T-cell (primary cell): ENCODE measurements around the gene PF4V1. TPM values are rescaled to one million over a fixed set of nuclear protein-coding genes. Genes with fewer than 3 reads are reported as not detected.

Source experiments
- ATAC-seq, 4 experiments: fragments of 200-7000 bp in 3 of 4; fragments of 150-1000 bp in 1 of 4; cut with Tn5 transposase; replicated peaks in 1 of 4; 1 replicate in 3 of 4; 2 replicates in 1 of 4; pipeline ENCODE4 v1.10.0; 2021; ENCODE audit warnings: moderate library complexity in 3 of 4, mild to moderate bottlenecking in 2 of 4, moderate number of reproducible peaks in 1 of 4
- CTCF ChIA-PET, 2 donors: fragments of 300-600 bp; sonication (Branson Sonifier 250); formaldehyde crosslinking; loops; one replicate each; lab custom pipeline; 2022; ENCODE audit warnings: antibody characterized with exemption in 2 of 2; lab: Charles Lee
- POLR2A ChIA-PET, 2 donors: fragments of 300-600 bp; sonication (Branson Sonifier 250); formaldehyde crosslinking; loops; one replicate each; lab custom pipeline; 2022; ENCODE audit warnings: antibody characterized with exemption in 2 of 2; lab: Charles Lee
- DNase-seq, 35 experiments: peaks; one replicate each; pipeline versions ENCODE4 v3.0.0 to v3.0.0-alpha.2; 2013 to 2023
- H3K27ac ChIP-seq: one replicate; pipeline ENCODE4 v1.5.1; 2013; ENCODE audit warnings: low read length
- H3K27me3 ChIP-seq, 2 experiments: replicated peaks in 1 of 2; 1 replicate in 1 of 2; 2 replicates in 1 of 2; pipeline versions ENCODE4 v1.6.1 to v1.7.0; 2013; ENCODE audit warnings: low read length in 1 of 2, mixed read lengths in 1 of 2; ENCODE audit not compliant: control insufficient read depth in 2 of 2, insufficient read depth in 2 of 2; ENCODE audit errors: extremely low read depth in 1 of 2
- H3K36me3 ChIP-seq, 2 donors: 1 replicate in 1 of 2; 2 replicates in 1 of 2; pipeline versions ENCODE4 v1.6.1 to v1.7.0; 2013; ENCODE audit warnings: low read length in 1 of 2; ENCODE audit not compliant: control insufficient read depth in 2 of 2, insufficient read depth in 1 of 2; ENCODE audit errors: extremely low read depth in 1 of 2
- H3K4me1 ChIP-seq, 2 experiments: 1 replicate in 1 of 2; 2 replicates in 1 of 2; pipeline versions ENCODE4 v1.6.1 to v1.7.0; 2013; ENCODE audit warnings: low read length in 2 of 2, mixed read lengths in 1 of 2; ENCODE audit not compliant: insufficient read depth in 2 of 2, control insufficient read depth in 1 of 2; ENCODE audit errors: extremely low read depth in 1 of 2
- H3K4me3 ChIP-seq, 2 donors: 1 replicate in 1 of 2; 2 replicates in 1 of 2; pipeline versions ENCODE4 v1.5.1 to v1.7.0; 2013; ENCODE audit warnings: mild to moderate bottlenecking in 2 of 2, low read length in 1 of 2, moderate library complexity in 1 of 2; ENCODE audit not compliant: control insufficient read depth in 1 of 2; ENCODE audit errors: extremely low read depth in 1 of 2
- H3K9me3 ChIP-seq: 2 replicates; pipeline ENCODE4 v1.7.0; 2013
- H3K27ac Mint-ChIP-seq, 2 donors: one replicate each; pipeline ENCODE4 v1.8.0; 2020 to 2021; ENCODE audit warnings: mild to moderate bottlenecking in 2 of 2, mixed read lengths in 2 of 2
- H3K27me3 Mint-ChIP-seq, 2 donors: one replicate each; pipeline ENCODE4 v1.8.0; 2021 to 2022; ENCODE audit warnings: mixed read lengths in 2 of 2
- H3K36me3 Mint-ChIP-seq: one replicate; pipeline ENCODE4 v1.8.0; 2021; ENCODE audit warnings: mixed read lengths
- H3K4me1 Mint-ChIP-seq, 3 donors: one replicate each; pipeline ENCODE4 v1.8.0; 2020 to 2022; ENCODE audit warnings: mixed read lengths in 3 of 3, mild to moderate bottlenecking in 1 of 3
- H3K4me3 Mint-ChIP-seq, 3 donors: one replicate each; pipeline ENCODE4 v1.8.0; 2020 to 2022; ENCODE audit warnings: mild to moderate bottlenecking in 3 of 3, mixed read lengths in 3 of 3, moderate library complexity in 3 of 3
- H3K9me3 Mint-ChIP-seq, 3 donors: one replicate each; pipeline ENCODE4 v1.8.0; 2020 to 2022; ENCODE audit warnings: mixed read lengths in 3 of 3
- WGBS: methylation state at CpG from one replicate; pipeline ENCODE4 v1.1.5; 2013; ENCODE audit warnings: missing lambda C conversion rate; ENCODE audit not compliant: insufficient coverage; 5-methylcytosine and 5-hydroxymethylcytosine counted together
- total RNA-seq, 35 experiments: library from RNA in 6 of 35; stranded (reverse) in 6 of 35; fragments of 120-200 nt in 1 of 35; gene quantifications; one replicate each; pipeline versions ENCODE4 v1.2.1 to v1.2.4 and lab custom pipeline; 2013 to 2026

PF4V1 gene
- total RNA-seq, 5 donors from 2014 or later (not counting 1 experiment from before 2014, with no cell fraction given), result 1.6 TPM; not detected in 4

DNA sequence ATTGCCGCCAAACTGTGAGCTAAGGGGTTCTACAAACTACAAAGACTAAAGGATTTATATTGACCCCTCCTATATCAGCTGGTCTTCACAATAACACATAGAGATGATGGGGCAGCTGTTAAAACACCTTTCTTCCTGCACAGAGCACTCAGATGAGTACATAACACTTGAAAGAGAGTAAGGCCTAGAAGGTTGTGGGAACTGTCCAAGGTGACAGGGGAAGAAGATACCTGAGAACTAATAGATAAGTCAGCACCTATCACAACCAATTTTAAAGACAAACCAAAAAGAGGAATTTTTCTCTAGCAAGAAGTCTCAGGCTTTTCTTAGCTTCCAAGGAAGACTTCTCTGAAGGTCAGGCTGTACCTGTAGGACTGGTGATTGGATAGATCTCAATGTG is 35.8 kb upstream of the PF4V1 start:
- POLR2A ChIA-PET, result no interaction called here
- Mint-ChIP-seq H3K27me3 (no peaks in the 10 kb centered on the region), H3K36me3 (no peaks in the 10 kb centered on the region), H3K27ac (no peak overlapping the region), H3K4me3 (no peak overlapping the region), H3K4me1 (no peaks in the 10 kb centered on the region), H3K9me3 (peaks cover 0 to 6% (median 5%) of the 10 kb centered on the region in 3 donors)
- Histone ChIP-seq H3K36me3 (no peaks in the 10 kb centered on the region), H3K4me1 (no peaks in the 10 kb centered on the region), H3K27ac (no peak overlapping the region), H3K4me3 (no peak overlapping the region), H3K27me3 (no peaks in the 10 kb centered on the region), H3K9me3 (no peaks in the 10 kb centered on the region)
- CTCF ChIA-PET, result no interaction called here
- ATAC-seq (no peak), DNase-seq (no peak)
- no CpG with 5 or more reads among the region's 1 CpG for WGBS

DNA sequence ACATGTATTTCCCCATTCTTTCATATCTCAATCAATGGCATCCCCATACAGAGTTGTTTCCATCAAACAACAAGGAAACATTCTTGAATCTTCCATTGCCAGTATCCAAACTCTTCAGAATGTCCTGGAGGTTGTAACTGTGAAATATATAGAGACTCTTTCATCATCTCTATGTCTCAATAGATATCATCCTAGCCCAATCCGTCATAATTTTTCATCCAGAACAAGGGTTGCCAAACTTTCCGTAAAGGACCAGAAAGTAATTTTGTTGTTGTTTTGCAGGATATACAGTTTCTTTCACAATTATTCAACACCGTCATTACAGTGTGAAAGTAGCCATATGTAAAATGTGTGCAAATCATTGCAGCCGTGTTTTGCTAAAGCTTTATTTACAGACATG is 31.8 kb upstream of the PF4V1 start:
- CTCF ChIA-PET, result no interaction called here
- WGBS, result no CpG with 5 or more reads among the region's 4 CpGs
- H3K36me3 Mint-ChIP-seq, result no peaks in the 10 kb centered on the region

DNA sequence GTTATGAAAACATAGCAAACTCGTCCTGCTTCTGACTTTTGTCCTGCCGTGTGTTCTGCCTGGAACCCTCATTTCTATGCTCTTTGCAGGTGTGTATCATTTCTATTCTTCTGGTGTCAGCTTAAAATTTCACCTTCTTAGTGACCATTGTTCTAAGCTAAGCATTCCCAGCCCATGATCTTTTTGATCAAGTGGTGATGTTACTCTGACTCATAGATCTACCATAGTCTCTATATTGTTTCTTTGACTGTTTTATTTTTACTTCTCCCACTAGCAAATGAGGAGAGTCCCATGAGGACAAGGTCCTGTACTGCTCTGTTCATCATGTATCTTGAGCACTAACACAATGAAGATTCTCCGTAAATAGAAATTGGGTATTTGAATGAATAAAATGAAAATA is 30.7 kb upstream of the PF4V1 start:
- no peak for ATAC-seq
- no peaks in the 10 kb centered on the region for H3K27me3 Mint-ChIP-seq
- Histone ChIP-seq H3K4me3 (no peak overlapping the region), H3K27me3 (no peaks in the 10 kb centered on the region), H3K27ac (no peak overlapping the region), H3K4me1 (no peaks in the 10 kb centered on the region), H3K36me3 (no peaks in the 10 kb centered on the region), H3K9me3 (no peaks in the 10 kb centered on the region)
- no peaks in the 10 kb centered on the region for H3K4me1 Mint-ChIP-seq
- CTCF ChIA-PET, result no interaction called here
- DNase-seq, result no peak
- no peak overlapping the region for H3K27ac Mint-ChIP-seq
- no peaks in the 10 kb centered on the region for H3K36me3 Mint-ChIP-seq
- H3K4me3 Mint-ChIP-seq, result no peak overlapping the region
- peaks cover 0 to 6% (median 0%) of the 10 kb centered on the region in 3 donors for H3K9me3 Mint-ChIP-seq
- 80% methylated on average over 2 of the region's 3 CpGs for WGBS
- POLR2A ChIA-PET, result no interaction called here

More for the DNA sequence above, 31.8 kb upstream of the PF4V1 start:
- peaks cover 0 to 6% (median 0%) of the 10 kb centered on the region in 3 donors for H3K9me3 Mint-ChIP-seq
- H3K4me3 Mint-ChIP-seq, result no peak overlapping the region
- H3K4me1 Mint-ChIP-seq, result no peaks in the 10 kb centered on the region
- DNase-seq, result no peak
- H3K36me3 ChIP-seq, result no peaks in the 10 kb centered on the region
- ATAC-seq, result no peak
- no peak overlapping the region for H3K27ac Mint-ChIP-seq
- H3K27ac ChIP-seq, result no peak overlapping the region
- POLR2A ChIA-PET, result no interaction called here
- no peaks in the 10 kb centered on the region for H3K4me1 ChIP-seq
- no peak overlapping the region for H3K4me3 ChIP-seq
- no peaks in the 10 kb centered on the region for H3K9me3 ChIP-seq
- H3K27me3 ChIP-seq, result no peaks in the 10 kb centered on the region
- no peaks in the 10 kb centered on the region for H3K27me3 Mint-ChIP-seq

DNA sequence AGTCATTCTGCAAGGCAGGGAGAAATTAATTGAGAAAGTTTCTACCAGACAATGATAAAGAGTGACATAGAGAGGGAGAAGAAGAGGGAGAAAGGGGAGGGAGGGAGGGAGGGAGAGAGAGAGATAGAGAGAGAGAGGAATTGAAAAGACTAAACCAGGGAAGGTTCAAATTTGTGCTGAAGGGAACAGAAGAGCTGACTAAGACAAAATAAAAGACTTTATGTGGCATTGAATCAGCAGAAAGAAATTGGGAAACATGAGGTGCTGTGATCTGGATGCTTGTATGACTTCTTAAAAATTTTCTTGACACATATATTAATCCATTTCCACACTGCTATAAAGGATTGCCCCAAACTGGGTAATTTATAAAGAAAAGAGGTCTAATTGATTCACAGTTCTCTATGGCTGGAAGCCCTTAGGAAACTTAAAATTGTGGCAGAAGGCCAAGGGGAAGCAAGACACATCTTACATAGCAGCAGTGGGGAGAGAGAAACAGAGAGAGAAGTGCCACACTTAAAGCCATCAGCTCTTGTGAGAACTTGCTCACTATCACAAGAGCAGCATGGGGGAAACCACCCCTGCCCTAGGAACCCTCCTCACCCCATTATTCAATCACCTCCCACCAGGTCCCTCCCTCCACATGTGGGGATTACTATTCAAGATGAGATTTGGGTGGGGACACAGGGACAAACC is 30.1 kb upstream of the PF4V1 start:
- ChIA-PET POLR2A (no interaction called here), CTCF (no interaction called here)
- ATAC-seq (no peak), DNase-seq (no peak)
- Mint-ChIP-seq H3K4me1 (no peaks in the 10 kb centered on the region), H3K9me3 (peaks cover 3 to 5% (median 3%) of the 10 kb centered on the region in 3 donors), H3K4me3 (no peak overlapping the region), H3K36me3 (no peaks in the 10 kb centered on the region), H3K27ac (no peak overlapping the region), H3K27me3 (no peaks in the 10 kb centered on the region)
- H3K27ac ChIP-seq, result no peak overlapping the region
- no peaks in the 10 kb centered on the region for H3K36me3 ChIP-seq
- H3K4me1 ChIP-seq, result no peaks in the 10 kb centered on the region
- no peaks in the 10 kb centered on the region for H3K9me3 ChIP-seq
- H3K4me3 ChIP-seq, result no peak overlapping the region
- no peaks in the 10 kb centered on the region for H3K27me3 ChIP-seq

DNA sequence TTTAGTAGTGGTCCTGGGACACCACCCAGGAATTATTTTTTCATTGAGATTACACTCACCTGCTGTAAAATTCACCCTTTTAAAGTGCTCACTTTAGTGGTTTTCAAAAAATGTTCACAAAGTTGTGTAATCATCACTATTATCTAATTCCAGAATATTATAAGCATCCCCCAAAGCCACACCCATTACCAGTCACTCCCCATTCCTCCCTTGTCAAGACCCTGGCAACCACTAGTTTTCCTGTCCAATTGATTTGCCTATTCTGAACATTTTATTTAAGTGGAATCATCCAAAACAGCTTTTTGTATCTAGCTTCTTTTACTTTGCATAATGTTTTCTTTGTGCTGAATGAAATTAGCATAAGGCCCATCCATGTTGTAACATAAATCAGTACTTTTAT is 29.3 kb upstream of the PF4V1 start:
- H3K36me3 Mint-ChIP-seq, result no peaks in the 10 kb centered on the region
- H3K27me3 Mint-ChIP-seq, result no peaks in the 10 kb centered on the region
- Histone ChIP-seq H3K27ac (no peak overlapping the region), H3K4me3 (no peak overlapping the region), H3K9me3 (no peaks in the 10 kb centered on the region), H3K27me3 (no peaks in the 10 kb centered on the region), H3K4me1 (no peaks in the 10 kb centered on the region), H3K36me3 (no peaks in the 10 kb centered on the region)
- CTCF ChIA-PET, result interaction anchor here (0.6 to 1.0 kb wide), 2 partner anchors 246 to 505 kb away, joined by 3 to 5 read pairs; no protein-coding TSS in a partner anchor
- DNase-seq (no peak), ATAC-seq (no peak)
- H3K9me3 Mint-ChIP-seq, result peaks cover 3 to 5% (median 3%) of the 10 kb centered on the region in 3 donors
- H3K4me3 Mint-ChIP-seq, result no peak overlapping the region
- no peaks in the 10 kb centered on the region for H3K4me1 Mint-ChIP-seq
- POLR2A ChIA-PET, result no interaction called here
- no peak overlapping the region for H3K27ac Mint-ChIP-seq

DNA sequence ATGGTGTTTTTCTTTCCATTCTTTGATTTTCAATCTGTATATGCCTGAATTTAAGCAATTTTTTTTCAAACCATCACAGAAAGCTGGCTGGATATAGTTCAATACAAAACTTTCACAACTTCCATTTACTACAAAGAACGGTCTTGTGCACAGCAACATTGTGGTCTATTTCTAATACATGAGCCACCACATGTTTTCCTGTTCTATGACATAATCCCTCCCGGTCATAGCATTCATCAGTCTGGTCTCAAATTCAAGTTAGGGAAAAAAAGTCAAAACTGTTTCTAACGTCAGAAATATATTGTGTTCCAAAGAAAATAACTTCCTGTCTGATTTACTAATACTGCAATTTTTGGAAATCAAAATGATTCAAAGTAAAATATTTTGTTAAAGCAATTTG is 24.1 kb upstream of the PF4V1 start:
- H3K27me3 ChIP-seq, result no peaks in the 10 kb centered on the region
- no peak overlapping the region for H3K4me3 ChIP-seq
- no peaks in the 10 kb centered on the region for H3K4me1 ChIP-seq
- Mint-ChIP-seq H3K27me3 (no peaks in the 10 kb centered on the region), H3K4me3 (no peak overlapping the region), H3K4me1 (no peaks in the 10 kb centered on the region), H3K9me3 (peaks cover 3 to 5% (median 3%) of the 10 kb centered on the region in 3 donors), H3K36me3 (no peaks in the 10 kb centered on the region), H3K27ac (no peak overlapping the region)
- H3K27ac ChIP-seq, result no peak overlapping the region
- DNase-seq (no peak), ATAC-seq (no peak)
- ChIA-PET POLR2A (no interaction called here), CTCF (no interaction called here)
- H3K36me3 ChIP-seq, result no peaks in the 10 kb centered on the region
- no peaks in the 10 kb centered on the region for H3K9me3 ChIP-seq
- 33% methylated on average over 1 of the region's 3 CpGs for WGBS
